H1 (cell line): ENCODE measurements around the gene SLC15A4. TPM values are rescaled to one million over a fixed set of nuclear protein-coding genes. Genes with fewer than 3 reads are reported as not detected.

Source experiments
- ASH2L ChIP-seq: fragments of 200-600, 300-600 bp; sonication (generic); IDR thresholded peaks from one replicate; pipeline ENCODE4 v1.7.1; 2017; ENCODE audit warnings: low read length
- ATF2 ChIP-seq: IDR thresholded peaks from 2 replicates; pipeline ENCODE4 v1.6.1; 2012; ENCODE audit warnings: low read length, inconsistent platforms
- JUN ChIP-seq: IDR thresholded peaks from 2 replicates; pipeline ENCODE4 v1.6.1; 2011; ENCODE audit warnings: low read depth, mild to moderate bottlenecking, improper control_type of control experiment, low read length
- MAX ChIP-seq: IDR thresholded peaks from 2 replicates; pipeline ENCODE4 v1.6.1; 2012; ENCODE audit warnings: inconsistent platforms
- POLR2A ChIP-seq, 2 experiments: IDR thresholded peaks; 1 replicate in 1 of 2; 2 replicates in 1 of 2; pipeline ENCODE4 v1.6.1; 2011; ENCODE audit warnings: low read depth in 2 of 2, low read length in 2 of 2, mild to moderate bottlenecking in 2 of 2; ENCODE audit errors: control extremely low read depth in 1 of 2
- RNF2 ChIP-seq: fragments of 200-900, 300-1000 bp; sonication (generic); IDR thresholded peaks from 2 replicates; pipeline ENCODE4 v1.7.1; 2016; ENCODE audit warnings: borderline replicate concordance, low read depth, mild to moderate bottlenecking, antibody characterized with exemption, low read length; ENCODE audit not compliant: poor library complexity, severe bottlenecking; ENCODE audit errors: missing control alignments
- TAF7 ChIP-seq: optimal IDR thresholded peaks from 2 replicates; pipeline ENCODE3; 2011; ENCODE audit warnings: low read depth, mild to moderate bottlenecking, inconsistent platforms, low read length, moderate library complexity, borderline replicate concordance
- polyA plus RNA-seq, 7 experiments: library from polyadenylated mRNA; depleted of rRNA in 3 of 7; stranded (reverse) in 5 of 7; unstranded in 2 of 7; fragments of >200 nt in 5 of 7; fragments of 200-250 nt in 2 of 7; gene quantifications; 1 replicate in 5 of 7; 2 replicates in 1 of 7; 4 replicates in 1 of 7; pipeline versions ENCODE4 v1.2.1 to v1.2.3, GENCODE V29; 2011 to 2013; ENCODE audit warnings: missing spikeins in 2 of 7, mixed read lengths in 2 of 7
- total RNA-seq: library from RNA; stranded (reverse); fragmentation: NEBNext Ultra II Directional; extraction: Animal tissue kit (Norgen Biotek cat#: 25700); gene quantifications from 2 replicates; pipeline ENCODE4 v1.2.1, GENCODE V29; 2021

Gene SLC15A4
- total and polyA plus RNA-seq, 2 of the 8 experiments (the other 6 are each of a cell fraction or from before 2014, with no cell fraction given) = 22.7 to 26.6 TPM

DNA sequence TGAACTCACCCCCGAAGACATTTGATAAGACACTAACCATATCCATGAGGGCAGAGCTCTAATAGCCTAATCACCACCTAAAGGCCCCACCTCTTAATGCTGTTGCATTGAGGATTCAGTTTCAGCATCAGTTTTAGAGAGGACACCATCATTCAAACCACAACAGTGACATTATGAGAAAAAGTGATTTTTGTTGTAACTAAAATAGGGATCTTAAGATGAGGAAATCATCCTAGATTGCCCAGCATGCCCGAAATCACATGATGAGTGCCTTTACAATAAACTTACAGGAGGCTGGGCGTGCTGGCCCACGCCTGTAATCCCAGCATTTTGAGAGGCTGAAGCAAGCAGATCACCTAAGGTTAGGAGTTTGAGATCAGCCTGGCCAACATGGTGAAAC is 19.8 kb upstream of the SLC15A4 start (continued):
- TF ChIP-seq MAX = no peak
- no peak for TF ChIP-seq RNF2
- TF ChIP-seq ASH2L = no peak
- no peak for TF ChIP-seq ATF2
- TF ChIP-seq TAF7 = no peak
- no peak for TF ChIP-seq JUN
- TF ChIP-seq POLR2A (IDR thresholded peaks at IDR 0.05; ENCODE audit: control extremely low read depth in 1 of 2, low read depth in 2 of 2, low read length in 2 of 2) = no peak
